GM21825 (cell line): ENCODE measurements around the gene LPCAT1.

Source experiments
- ATAC-seq: cut with Tn5 transposase; IDR thresholded peaks from one replicate; pipeline ENCODE4 v1.9.1; 2021; ENCODE audit warnings: mild to moderate bottlenecking, moderate library complexity; ENCODE audit not compliant: unreplicated experiment

The LPCAT1 gene

DNA sequence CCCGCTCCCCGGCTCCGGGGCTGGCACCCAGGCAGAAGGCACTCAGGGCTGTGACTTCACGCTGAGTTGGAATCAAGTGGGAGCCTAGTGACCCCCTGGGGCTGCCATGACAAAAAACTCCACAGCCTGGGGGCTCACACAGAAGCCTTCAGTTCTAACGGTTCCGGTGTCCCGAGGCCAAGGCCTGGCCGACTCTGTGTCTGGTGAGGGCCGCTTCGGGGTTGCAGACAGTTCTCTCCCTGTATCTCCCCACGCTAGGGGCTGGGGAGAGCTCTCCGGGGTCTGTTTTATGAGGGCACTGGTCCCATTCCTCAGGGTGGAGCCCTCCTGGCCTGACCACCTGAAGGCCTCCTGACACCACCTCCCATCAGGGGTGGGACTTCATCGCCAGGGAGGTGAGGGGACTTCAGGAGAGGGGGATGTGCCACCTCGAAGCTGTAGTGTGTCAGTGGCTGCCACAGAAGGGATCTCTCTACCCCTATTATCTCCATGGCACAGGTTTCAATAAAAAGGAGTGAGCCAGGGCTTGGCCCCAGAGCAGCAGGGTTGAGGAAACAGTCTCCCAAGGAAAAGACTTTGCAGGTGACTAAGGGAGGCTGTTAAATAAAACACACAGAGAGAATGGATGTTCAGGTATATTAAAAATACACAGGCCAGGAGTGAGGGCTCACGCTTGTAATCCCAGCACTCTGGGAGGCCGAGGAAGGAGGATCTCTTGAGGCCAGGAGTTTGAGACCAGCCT is 77.0 kb downstream of the LPCAT1 start:
- no peak for ATAC-seq

DNA sequence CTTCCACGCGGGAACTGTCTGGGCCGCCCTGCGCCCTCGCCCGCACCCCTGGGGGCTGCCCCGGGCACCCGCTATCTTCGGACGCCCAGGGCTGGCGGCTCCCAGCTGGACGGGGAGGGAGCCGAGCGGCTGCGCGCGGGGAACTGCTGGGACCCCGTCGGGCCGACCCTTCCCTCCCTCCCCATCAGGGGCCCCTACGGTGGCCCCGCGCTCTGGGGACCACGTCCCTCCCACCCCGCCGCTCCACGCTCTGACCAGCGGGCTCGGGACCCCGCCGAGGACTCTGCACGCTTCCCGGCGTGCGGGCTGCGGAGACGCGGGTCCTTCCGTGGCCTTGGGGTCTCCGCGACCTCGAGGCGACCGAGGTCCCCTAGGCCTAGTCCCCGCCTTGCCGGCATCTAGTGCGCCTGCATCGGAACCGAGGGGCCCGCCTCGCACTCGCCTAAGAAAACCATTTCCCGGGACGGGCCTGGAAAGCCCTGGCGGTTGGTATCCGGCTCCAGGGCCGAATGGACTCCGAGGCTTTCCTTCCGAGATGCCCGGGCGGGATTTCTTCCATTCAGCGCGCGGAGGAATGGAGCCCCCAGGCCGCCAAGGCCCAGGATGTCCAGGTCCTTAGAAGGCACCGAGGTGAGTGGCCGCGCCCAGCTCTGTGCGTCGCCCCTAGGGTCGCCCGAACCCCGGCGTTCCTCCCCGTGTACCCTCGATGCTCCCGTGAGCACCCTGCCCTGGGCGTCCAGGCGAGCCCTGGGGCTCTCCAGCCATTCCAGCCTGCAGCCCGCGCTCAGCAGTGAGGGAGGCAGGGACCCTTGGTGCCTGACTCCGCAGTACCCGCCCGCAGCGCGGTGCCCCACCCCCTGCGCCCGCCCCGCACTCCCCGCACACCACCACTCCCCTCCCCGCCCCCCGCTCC is 77.8 kb downstream of the LPCAT1 start:
- no peak for ATAC-seq

DNA sequence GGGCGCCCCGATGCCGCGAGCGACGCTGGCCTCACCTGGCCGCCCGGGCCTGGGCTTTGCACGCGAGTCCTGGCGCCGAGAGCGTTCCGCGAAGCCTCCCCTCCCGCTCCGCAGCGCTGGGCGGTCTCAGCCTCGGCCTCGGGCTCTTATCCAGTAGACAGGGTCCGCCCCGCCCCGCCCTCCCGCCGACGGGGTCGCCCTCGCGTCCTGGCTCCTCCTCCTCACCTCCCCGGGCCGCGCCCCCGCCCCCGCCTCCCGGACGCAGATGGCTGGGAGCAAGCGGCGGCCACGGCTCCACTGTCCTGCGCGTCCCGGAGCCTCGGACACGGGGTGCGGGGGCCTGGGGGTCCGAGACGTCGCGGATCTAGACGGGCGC is 78.5 kb downstream of the LPCAT1 start, which contains the start of gene SLC6A3:
SLC6A3 (minus strand) TSS at position 128 of the 376 bp plus-strand sequence. CDS start 2,243 bp downstream, outside the sequence.
- ATAC-seq = no peak

DNA sequence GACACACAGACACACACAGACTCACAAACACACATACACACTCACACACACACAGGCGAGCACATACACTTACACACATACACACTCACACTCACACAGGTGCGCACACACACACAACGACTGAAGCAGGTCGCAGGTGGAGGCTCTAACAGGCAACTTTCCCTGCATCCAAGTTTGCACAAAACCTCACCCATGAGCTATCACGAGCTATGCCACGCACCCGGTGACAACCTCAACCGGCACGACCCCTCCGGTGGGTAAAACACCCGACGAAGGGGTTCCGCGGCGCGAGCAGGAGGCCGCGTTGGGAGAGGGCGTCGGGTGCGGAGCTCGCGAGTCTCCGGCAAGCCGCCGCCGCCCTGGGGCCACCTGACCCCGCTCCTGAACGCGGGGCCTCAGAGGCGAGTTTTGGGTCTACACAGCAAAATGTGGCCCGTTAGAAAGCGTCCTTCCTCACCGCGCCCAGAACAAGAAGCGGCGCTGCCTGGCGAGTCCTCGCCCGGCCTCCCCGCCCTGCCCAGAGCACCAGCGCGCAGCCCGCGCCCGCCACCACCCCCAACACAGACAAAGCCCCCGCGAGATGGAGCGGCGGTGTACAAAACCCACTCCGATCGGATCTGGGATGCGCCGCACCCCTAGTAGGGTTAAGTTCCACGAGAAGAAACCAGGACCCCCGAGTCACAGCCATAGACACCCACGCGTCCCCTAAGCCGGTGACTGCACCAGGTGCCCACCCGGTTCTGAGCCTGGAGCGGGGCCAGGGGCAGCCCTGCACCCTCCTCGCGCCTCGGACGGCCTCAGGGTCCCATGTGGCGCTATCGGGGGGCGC is 79.2 kb downstream of the LPCAT1 start:
- no peak for ATAC-seq

DNA sequence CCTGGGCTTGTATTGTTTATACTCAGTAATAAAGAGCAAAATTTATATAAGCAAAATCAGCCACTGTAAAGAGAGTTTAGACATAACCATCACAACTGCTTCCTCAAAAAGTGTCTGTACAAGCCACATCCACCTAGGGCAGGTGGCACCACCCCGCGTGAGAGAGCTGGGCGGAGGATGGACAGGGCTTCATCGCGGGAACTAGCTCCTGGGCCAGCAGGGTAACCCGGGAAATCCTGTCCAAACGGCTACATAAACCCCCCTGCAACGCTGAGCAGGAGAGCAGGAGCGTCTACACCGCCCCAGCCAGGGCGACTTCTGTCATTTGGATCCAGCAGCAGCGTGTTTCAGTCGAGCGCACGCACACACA is 79.8 kb downstream of the LPCAT1 start:
- ATAC-seq = no peak

DNA sequence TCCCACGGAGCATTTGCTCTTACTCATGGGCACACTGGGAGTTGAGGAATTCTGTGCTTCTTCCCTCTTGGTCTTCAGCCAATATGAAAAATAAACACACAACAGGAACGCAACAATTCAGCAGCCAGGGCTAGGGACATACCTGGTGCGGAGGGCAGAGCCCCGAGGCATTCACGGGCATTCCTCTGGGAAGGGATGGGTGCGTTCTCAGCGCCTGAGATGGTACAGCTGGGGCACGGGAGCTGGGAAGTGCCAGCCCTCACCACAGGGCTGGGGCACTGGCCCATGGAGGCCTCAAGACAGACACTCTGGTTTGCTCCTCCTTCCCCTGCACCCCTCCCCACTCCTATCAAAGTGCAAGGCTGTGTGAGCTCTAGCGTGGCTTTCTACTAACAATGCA is 80.6 kb downstream of the LPCAT1 start:
- ATAC-seq = no peak

DNA sequence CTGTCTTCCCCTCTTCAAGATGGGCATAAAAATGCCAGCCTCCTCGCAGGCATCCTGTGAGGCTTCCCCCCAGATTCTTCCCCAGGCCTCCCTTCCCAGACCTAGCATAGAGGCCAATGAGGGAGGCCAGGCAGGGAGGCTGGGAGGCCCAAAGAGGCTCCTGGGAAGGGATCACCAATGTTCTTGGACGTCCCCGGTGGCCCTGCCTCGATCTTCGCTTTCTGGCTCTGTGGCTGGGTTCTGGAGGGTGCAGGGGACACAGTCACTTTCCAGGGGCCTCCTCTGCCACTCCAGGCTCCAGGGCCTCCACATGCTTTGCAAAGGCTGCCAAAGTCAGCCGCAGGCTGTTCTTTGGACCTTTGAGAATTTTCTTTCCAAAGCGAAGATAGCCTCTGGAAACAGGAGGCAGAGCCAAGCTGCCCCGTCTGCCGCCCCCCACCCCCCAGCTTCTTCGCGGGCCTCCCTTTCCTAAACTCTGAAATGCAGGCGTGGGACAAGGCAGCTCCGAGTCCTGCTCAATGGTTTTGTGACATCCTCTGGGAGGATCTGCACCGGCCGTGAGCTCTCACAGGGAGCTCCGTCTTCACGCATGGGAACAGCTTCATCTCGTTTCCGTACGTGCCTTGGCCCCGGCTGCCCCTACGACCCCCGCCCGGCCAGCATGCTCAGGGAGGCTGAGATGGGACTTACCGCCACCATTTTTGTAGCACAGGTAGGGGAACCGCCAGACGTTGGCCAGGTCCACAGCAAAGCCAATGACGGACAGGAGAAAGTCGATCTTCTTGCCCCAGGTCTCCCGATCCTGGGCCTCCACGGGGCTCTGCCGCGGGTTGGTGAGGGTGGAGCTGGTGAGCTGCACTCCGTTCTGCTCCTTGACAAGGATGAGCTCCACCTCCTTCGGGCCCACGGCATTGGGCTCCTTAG is 81.3 kb downstream of the LPCAT1 start:
- ATAC-seq = no peak

DNA sequence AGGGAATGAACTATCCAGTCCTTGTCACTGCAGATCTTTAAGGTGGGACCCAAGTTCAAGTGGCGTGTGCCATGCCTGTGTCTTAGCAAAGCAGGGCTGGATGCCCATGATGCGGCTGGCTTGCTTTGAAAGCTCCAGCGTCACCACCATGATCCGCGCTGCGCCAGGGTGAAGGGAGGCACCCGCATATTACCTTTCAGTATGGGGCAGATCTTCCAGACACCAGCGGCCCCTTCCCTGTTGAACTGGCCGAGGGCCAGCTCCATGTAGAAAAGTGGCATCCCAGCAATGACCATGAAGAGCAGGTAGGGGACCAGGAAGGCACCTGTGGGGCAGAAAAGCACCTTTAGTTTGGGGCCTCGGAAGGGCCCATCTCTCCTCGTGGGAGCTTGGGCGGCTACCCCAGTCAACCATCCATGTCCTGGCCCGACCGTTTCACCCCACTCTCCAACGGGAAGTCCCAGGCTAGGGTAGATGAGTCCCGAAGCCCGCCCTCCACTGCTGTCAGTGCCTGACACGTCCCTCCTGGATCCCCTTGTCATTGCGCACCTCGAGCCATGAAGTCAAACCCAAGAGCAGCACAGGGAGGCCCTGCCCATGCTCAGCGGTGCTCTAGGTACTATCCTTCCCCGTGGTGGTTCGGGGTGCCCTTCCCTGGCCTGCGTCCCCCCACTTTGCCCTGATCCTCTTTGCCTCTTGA is 82.4 kb downstream of the LPCAT1 start:
- no peak for ATAC-seq

DNA sequence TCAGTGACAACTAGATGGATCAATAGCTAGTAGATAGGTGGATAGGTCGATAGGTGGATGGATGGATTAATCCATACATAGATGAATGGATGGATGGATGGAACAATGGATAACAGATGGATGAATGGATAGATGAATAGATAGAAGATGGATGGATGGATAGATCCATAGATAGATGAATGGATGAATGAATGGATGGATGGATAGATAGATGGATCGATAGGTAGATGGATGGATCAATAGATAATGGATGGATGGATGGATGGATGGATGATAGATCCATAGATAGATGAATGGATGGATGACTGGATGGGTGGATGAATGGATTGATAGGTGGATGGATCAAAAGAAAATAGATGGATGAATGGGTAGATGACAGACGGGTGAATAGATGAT is 83.7 kb downstream of the LPCAT1 start:
- ATAC-seq = no peak

DNA sequence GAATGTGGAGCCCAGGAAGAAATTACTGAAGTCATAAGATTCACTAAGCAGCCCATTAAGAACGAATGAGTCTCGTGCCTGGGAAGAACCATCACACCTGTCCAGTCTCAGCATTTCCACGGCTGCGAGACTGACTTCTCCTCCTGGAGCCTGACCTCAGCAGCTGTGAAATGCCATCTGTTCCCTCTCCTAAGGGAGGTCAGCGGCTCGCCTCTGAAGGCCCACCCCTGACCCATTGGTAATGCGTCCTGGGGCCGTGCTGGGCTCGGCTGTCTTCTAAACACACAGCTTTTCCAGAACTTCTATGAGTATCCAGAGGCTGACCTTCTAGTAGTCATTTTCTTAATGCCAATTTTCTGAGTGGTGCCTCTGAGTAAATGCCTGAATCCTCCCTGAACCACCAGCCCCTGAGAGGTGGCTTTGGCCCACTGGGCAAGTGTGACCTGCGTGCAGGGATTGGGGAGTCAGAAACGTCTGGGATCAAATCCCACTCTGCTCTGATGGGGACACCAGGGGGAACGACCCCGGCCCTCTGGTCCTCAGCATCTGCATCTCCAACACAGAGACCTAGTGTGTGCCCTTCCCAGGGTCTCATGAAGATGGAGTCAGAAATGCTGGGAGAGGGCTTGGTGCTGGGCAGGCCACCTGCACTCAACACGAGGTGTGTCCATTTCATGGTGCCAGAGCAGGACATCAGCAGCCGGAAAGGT is 84.2 kb downstream of the LPCAT1 start:
- no peak for ATAC-seq

DNA sequence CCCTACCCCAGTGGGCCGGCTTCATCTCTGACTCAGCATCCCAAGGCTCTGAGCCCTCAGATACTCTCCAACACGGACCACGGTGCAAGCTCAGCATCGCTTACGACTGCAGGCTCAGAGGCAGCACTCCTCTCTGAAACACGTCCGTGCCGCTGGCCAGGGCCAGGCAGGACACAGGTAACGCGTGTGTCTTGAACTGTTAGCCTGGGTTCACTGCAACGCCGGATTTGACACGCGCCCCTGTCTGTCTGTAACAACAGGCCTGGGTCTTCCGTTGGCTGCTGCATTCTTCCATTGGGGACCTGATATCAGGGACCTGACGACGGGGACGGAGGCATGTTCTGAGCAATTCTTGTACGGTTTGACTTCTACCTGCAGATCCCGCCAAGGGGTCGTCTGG is 84.9 kb downstream of the LPCAT1 start:
- no peak for ATAC-seq

DNA sequence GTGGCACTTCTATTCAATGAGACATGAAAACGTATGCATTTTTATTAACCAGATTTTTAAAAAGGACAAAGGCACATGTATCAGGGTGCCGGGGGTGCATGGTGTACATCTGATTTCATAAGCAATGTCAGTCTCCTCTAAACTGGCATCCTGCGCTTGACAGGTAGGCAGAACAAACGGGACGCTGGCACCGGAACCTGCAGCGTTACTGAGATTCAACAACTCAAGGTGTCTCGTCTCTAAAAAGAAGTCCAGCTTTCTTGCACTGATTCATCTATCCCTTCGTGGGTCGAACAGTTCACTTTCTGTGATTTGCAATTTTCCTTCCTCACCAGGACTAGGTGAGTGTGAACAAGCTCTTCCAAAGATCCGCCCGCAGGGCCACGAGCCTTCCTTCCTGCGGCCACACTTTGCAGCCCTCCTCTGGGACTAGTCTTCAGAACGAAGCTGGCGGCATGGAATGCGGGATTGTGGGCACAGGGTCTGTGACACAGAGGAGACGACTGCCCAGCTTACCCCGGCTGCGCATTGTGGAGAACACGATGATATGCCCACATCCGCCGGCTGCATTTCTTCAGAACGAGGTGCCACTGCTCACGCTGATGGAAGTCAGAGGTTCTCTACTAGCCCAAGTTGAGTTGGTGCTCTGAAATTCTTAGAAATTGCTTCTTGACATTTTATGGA is 85.7 kb downstream of the LPCAT1 start:
- ATAC-seq = no peak

DNA sequence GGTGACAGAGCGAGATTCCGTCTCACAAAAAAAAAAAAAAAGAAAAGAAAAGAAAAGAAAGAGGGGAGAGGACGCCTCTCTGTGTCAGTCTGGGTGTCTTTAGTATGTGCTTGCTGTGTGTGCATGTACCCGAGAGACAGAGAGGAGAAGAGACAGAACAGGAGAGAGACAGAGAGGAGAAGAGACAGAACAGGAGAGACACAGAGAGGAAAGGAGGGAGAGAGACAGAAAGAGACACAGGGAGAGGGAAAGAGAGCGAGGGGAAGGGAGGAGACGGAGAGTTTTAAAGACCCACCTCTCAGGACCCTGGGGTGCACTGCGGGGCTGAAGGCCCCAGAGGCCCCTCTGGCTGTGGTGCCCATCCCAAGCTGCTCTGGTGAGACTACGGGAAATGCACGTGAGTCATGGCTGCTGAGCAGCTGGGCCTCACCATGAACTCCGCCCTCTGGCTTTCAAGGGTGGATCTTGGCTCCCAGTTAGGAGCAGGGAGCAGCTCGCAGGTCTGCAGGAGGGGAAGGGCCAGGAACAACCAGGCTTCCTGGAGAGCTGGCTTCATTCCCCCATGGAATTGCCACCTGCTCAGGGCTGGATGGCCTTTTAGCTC is 86.4 kb downstream of the LPCAT1 start:
- ATAC-seq = no peak

DNA sequence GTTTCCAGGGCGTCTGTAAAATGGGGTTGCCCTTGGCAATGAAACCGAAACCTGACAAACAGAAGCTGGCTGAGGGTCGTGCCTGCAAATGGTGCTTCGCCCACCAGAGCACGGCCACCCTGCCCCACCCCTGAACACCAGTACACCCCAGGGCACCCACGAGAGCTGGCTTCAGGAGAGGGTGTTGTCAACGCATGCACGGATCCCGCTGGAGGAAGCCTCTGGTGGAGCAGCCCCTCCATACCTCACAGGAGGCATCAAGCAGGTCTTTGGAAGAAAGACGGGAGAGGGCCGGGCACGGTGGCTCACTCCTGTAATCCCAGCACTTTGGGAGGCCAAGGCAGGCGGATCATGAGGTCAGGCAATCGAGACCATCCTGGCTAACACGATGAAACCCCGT is 87.1 kb downstream of the LPCAT1 start:
- ATAC-seq = no peak

DNA sequence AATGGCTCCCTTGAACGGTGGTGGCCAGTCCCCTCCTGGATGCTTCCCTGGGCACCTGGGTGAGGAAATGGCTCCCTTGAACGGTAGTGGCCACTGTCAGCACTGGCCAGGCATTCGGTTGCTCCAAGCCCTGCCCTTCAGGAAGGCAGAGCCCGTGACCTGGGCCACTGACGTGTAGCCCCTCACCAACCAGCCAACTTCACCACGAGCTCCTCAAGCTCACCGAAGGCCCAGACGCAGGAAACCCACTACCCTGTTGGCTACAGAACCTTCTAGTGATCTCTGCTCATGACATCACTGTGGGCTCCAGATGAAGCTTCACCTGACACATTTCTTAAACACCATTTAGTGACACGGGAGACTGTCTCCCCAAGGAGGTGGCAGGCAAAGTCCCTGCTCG is 87.7 kb downstream of the LPCAT1 start:
- ATAC-seq = no peak

DNA sequence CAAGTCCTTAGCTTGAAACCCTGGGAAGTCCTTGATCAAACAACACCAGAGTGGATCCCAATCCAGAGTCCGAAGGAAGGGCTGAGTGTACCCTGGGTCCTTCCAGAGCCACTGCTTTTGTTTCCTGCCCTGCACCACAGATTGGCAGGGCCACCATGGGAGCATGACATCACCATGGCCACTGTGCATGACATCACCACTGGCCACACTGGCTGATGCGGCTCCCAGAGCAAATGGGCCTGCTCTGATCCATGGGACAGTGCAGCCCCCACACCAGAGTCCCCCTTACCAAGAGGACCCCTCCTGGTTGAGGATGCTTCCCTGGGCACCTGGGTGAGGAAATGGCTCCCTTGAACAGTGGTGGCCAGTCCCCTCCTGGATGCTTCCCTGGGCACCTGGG is 88.4 kb downstream of the LPCAT1 start:
- ATAC-seq = no peak

DNA sequence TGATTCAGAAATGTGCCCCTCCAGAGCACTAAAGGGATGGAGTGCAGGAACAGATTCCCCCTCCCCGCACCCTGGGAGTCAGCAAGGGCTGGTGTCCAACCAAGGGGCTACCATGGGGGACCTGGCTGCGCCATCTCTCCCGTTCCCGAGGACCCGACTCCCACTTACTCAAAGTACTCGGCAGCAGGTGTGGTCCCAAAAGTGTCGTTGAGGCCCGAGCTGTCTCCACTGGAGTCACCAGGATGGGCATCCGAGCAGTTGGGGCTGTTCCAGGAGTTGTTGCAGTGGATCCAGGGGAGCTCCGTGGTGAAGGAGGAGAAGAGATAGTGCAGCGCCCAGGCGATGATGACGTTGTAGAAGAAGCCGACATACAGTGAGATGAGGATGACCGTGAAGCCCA is 91.5 kb downstream of the LPCAT1 start:
- ATAC-seq = no peak

DNA sequence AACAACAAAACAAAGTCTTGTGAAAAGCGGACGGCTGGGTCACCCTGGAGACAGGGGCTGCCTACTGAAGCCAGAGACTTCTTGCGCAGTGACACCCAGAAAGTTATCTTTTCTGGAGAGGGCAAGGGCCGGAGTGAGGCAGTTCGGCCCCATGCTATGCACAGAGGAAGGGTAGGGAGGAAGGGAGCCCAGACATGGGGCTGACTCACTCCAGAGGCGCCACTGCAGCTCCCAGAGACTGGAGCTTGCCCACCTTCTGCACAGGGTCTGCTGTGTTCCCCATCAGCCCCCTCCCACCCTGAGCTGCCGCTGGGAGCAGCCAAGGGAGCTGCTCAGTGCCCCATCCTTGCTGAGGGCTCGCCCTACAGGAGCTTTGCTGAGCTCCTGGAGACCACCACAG is 91.9 kb downstream of the LPCAT1 start:
- ATAC-seq = no peak
